Activated CD8-positive, alpha-beta memory T cell treated with anti-CD3 and anti-CD28 coated beads for 48 hours (primary cell): Measurements from ENCODE around the gene BCAP31.
"Not testable (repeated sequence)": the region's sequence is repeated elsewhere in the genome, so short reads cannot be mapped to it uniquely, and the experiment has no call there.

Source experiments
- DNase-seq, 3 experiments: peaks; one replicate each; pipeline ENCODE4 v3.0.0-alpha.2; 2020; ENCODE audit warnings: low read depth in 2 of 3, low spot score in 2 of 3

Gene BCAP31

DNA sequence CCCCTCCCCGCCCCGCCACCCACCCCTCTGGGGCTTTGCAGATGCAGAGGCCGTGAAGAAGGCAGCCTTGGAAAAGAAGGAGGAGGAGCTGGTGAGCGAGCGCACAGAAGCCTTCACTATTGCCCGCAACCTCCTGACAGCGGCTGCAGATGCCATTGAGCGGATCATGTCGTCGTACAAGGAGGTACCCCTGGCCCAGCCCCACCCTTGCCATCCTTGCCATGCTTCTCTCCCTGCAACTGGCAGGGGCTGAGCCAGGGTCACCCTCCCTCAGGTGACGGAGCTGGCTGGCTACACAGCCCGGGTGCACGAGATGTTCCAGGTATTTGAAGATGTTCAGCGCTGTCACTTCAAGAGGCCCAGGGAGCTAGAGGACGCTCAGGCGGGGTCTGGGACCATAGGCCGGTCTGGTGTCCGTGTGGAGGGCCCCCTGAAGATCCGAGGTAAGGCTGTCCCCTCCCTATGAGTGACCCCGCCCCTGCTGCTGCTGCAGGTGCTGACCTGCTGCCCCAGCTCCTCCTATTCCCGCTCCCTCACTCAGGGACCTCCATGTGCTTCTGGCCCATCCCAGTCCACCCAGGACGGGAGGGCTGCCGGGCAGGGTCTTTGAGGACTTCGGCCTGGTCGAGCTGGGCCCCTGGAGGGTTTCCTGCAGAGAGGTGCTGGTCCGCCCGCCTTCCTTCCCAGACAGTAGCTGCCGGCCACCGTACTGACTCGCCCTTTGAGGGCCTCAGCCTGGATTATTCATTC is 12.1 kb upstream of the BCAP31 start:
- DNase-seq: no peak

DNA sequence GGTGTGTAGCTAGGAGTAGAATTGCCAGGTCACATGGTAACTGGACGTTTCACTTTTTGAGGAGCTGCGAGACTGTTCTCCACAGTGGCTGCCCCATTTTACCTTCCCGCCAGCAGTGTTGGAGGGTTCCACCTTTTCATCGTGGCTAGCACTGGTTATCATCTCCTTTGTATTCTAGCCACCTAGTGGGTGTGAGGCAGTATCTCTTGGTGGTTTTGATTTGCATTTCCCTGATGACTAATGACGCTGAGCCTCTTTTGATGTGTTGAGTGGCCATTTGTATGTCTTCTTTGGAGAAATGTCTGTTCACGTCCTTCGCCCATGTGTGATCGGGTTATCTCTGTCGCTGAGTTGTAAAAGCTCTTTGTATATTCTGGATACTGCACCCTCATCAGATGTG is 11.1 kb upstream of the BCAP31 start:
- no peak for DNase-seq

DNA sequence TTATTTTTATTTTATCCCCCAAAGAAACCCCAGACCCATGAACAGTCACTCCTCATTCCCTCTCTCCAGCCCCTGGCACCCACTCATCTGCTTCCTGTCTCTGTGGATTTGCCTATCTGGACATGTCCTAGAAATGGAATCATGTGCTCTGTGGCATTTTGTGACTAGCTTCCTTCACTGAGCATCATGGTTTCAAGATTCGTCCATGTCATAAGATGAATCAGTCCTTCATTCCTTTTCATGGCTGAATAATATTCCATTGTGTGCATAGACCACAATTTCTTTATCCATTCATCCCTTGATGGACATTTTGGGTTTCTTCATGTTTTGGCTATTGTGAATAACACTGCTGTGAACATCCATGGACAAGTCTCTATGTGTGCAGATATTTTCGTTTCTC is 10.7 kb upstream of the BCAP31 start:
- no peak for DNase-seq

DNA sequence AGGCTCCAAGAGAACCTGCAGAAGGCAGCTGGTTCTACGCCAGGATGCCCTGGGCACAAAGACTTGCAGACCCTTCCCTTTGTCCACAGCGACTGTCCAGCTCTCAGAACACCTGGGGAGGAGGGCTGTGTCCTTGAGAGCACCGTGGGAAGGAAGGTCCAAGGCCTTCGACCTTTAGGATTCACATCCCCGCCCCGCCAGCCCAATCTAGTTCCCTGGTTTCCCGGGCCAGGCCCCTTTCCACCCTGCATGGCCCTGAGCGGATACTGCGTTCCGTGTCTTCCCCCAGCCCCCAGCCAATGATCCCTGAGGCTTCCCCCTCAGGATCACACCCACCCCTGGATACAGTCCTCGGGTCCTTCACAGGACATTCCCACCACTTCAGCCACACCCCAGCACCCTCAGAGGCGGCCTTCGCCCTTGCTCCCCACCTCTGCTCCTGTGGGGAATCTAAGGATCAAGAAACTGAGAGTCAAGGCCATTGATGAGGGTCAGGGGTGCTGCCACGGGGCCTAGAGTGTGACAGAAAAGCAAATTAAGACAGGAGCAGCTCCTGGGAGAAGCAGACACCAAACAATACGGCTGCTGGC is 9.6 kb upstream of the BCAP31 start:
- no peak for DNase-seq

DNA sequence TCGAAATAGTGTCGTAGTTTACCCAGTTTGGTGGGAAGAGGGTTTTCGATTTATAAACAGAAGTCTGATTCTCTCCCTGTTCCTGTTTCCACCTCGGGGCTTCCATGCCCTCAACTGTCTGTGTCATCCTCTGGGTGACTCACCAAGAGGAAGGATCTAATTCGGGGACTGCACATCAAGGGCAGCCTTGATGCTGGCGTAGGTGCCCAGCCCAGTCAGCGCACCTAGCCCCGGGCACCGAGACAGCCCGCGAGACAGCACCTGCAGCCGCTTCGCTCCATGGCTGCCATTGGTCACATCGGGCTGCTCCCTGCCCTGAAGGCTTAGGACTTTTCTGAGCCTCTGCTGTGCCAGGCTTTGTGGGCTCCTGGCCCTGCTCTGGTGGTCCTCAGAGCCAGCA is 8.2 kb upstream of the BCAP31 start:
- no peak for DNase-seq

DNA sequence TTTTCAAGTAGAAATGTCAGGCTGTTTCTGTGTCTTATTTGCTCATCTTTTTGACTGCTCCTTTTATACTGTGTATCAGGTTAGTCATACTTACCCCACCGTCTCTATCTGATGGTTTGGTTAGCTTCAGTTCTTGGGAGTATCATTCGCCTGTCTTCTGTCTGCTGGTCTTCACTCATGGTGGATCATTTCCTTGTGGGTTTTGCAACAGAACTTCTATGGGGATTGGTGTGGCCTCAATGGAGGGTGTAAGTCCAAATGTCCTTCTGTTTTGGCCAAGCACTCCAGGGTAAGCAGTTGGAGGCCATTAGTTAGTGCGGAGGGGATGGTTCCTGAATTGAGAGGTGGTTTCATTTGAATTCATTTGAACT is 7.6 kb upstream of the BCAP31 start:
- DNase-seq: no peak

DNA sequence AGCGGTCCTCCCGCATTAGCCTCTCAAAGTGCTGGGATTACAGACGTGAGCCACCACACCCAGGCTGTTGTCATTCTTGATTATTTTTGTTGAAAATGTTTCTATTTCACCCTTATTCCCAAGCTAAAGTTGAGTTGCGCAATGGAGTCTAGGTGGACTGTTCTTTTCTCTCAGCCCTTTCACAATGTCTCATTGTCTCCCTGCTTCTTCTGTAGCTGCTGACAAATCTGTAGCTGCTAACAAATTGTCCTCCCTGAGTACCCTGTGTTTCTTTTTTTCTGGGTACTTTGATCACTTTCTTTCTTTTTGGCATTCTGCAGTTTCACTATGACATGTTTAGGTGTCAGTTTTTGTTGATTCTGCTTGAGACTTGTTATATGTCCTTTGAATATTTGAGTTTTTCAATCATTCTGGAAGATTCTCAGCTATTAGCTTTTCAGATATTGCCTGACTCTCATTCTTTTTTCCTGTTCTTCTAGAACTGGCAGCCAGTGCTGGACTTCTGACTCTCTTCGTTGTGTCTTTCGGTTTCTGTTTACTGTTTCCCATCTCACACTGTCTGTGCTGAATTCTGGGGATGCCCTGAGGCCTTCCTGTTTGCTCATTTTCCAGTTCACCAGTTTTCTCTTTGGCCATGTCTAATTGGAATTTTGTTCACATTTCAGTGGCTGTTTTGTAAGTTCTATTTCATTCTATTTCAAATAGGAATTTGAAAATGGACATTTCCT is 7.1 kb upstream of the BCAP31 start:
- no peak for DNase-seq

DNA sequence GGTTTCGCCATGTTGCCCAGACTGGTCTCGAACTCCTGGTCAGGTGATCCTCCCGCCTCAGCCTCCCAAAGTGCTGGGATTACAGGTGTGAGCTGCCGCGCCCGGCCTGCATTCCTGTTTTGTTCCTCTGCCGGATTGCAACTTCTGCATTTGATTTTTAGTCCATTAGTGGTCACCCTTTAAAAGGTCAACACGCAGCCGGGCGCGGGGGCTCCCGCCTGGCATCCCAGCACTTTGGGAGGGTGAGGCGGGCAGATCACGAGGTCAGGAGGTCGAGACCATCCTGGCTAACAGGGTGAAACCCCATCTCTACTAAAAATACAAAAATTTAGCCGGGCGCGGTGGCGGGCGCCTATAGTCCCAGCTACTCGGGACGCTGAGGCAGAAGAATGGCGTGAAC is 5.9 kb upstream of the BCAP31 start:
- not testable (repeated sequence) for DNase-seq

DNA sequence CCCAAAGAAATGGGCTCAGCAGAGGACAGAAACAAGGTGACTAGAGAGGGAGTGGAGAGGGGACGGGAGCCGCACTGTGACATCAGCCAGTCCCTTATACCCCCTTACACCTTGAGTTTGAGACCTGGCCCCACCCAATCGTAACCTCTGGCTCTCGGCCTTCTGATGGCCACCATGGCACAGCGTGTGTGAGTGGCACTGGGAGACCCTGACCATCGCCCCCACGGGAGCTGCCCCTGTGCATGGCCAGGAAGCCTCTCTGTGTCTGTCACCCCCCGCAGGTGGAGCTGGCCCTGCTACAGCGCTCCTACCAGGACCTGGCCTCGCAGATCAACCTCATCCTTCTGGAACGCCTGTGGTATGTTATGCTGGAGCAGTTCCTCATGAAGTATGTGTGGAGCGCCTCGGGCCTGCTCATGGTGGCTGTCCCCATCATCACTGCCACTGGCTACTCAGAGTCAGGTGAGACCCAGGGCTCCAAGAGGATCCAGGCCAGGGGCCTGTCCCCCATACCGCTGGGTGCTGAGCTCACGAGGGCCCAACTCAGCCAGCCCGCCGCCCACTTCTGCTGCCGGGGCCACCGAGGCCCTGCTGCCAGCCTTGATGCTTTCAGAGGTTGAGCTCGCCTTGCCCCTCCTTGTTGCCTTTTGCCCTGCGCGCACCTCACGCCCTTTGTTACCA is 4.9 kb upstream of the BCAP31 start:
- no peak for DNase-seq

DNA sequence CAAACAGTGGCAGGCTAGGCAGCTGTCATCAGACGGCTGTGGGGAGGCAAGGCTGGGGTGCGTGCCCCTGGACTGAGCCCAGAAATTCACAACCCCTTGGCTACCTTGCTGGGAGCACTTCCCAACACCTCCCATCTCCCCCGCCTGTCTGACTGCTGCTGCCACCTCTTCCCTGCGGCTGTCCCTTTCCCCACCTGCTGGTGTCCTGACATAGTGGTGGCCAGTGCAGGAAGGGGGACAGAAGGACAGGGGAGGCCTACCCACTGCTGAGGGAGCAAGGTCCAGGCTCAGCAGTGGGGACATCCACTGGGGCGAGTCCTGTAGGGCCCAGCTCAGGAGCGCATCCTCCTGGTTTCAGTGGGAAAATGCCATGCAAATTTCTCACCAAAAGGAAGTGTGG is 3.9 kb upstream of the BCAP31 start:
- DNase-seq: no peak

DNA sequence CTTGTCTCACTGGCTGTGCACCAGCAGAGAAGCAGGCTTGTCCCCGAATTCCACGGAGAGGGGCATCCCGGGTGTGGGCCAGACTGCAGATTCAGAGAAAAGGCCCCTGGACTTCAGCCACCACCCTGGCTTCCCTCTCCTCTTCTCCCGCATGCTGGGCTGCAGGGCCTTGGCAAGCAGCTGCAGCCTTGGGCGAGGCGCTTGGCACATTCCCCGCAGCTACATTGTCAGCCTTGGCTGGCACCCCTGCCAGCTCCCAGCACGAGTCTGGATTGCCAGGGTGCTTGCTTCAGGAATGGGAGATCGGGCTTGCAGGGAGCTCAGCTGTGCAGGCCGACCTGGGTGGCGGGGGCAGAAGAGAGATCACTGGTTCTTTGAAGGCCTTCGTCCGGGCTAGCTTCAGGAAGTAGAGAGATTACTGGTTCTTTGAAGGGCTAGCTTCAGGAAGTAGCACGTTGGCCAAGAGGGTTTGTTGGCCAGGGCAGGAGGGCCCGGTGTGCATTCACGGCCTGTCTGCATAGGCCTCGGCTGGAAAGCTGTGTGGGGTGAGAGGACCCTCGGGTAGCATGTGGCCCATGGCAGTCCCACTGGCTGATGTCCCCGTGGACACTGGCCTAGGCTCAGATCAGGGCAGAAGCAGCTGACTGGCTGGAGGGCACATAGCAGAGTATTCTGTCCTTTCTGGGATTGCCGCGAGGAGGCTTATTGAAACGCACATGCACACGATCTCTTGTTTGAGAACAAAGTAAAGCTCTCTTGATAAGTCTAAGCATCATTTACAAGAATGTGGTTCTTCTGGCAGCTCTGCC is 3.1 kb upstream of the BCAP31 start:
- DNase-seq: no peak

DNA sequence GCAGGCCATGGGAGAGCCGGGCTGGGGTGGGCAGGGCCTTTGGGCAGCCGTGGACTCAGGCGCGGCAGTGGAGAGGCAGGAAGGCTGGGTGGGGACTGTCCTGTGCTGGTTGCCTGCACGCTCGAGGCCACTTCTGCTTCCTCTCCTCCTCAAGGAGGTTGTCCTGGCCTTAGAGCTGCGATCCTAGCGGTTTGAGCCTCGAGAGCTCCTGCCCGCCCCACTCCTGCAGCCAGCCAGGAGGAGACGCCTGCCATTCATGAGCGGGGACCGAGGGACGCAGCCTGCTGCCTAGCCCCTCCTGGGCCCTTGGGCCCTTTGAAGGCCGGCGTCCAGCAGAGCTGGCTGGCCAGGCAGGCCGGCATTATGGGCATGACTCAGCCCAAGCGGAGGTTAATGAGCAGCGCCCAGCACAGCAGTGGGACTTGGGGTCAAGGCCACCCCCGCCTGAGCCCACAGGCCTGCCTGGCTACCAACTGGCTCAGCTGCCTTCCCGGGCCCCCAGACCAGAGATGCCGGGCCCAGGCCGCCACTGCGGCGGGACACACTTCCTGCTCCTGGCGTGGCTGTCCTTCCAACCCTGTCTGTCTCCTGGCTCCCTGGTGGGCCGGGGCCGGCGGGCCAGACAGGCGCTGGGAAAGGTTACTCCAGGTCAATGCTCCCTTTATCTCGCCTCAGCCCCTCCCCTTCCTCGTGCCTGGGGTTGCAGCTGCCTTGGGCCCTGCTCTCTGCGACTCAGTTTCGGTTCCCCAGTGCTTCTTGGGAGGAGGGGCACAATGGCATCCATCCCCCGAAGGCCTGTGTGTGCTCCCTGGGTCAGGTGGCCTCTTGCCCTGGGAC is 2.3 kb upstream of the BCAP31 start:
- DNase-seq: no peak

DNA sequence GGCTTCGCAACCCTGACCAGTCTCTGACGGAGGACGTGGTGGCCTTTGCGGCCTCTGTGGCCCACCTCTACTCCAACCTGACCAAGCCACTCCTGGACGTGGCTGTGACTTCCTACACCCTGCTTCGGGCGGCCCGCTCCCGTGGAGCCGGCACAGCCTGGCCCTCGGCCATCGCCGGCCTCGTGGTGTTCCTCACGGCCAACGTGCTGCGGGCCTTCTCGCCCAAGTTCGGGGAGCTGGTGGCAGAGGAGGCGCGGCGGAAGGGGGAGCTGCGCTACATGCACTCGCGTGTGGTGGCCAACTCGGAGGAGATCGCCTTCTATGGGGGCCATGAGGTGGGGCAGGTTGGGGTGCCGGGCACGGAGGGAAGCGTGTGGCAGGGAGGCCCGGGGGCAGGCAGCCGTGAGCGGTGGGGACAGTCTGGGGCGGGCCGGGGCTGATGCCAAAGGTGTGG is 1.7 kb upstream of the BCAP31 start:
- DNase-seq: no peak

DNA sequence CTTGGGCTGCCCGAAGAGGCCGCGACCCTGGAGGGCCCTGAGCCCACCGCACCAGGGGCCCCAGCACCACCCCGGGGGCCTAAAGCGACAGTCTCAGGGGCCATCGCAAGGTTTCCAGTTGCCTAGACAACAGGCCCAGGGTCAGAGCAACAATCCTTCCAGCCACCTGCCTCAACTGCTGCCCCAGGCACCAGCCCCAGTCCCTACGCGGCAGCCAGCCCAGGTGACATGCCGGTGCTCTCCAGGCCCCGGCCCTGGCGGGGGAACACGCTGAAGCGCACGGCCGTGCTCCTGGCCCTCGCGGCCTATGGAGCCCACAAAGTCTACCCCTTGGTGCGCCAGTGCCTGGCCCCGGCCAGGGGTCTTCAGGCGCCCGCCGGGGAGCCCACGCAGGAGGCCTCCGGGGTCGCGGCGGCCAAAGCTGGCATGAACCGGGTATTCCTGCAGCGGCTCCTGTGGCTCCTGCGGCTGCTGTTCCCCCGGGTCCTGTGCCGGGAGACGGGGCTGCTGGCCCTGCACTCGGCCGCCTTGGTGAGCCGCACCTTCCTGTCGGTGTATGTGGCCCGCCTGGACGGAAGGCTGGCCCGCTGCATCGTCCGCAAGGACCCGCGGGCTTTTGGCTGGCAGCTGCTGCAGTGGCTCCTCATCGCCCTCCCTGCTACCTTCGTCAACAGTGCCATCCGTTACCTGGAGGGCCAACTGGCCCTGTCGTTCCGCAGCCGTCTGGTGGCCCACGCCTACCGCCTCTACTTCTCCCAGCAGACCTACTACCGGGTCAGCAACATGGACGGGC is 1.0 kb upstream of the BCAP31 start:
- no peak for DNase-seq

DNA sequence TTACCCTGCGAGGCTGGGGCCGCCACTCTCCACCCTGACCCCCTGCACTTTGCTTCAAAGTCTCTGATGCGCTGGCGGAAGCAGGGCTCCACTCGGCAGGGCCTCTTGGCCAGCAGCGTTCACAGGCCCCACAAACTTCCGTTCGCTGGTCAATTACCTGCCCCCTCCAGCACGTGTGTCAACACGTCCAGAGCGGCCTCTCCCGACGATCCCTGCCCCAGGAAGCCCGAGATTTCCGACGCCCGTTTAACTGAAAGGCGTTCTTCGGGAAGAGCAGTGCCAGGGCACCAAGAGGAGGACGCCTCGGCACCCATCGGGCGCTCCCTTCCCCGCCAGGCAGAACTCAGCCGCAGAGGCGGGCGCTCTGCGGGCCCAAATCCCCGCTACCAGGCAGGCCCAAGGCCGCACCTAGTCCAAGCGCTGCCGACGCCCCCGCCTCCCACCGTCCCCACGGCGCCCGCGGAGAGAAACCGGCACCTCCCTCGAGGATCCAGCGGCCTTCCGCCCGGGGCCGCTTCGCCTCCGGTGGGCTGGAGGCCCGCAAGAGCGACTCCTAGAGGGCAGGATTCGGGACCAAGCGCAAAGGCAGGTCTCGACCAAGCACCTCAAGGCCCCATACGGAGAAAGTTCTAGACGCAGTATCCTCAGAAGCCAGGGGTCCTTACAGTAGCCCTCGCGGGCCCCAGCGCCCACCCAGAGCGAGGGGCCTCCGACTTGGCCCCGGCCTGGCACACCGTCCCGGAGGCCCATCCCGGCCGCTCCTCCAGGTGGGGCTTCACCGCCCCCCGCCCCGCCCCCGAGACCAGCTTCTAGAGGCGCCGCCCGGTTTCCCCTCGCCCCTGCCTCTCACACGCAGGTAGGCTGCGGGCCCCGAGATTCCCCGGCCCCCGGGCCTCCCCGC is 586 bp downstream of the BCAP31 start:
- DNase-seq: peak in 1 of 3 experiments; percentile 25

DNA sequence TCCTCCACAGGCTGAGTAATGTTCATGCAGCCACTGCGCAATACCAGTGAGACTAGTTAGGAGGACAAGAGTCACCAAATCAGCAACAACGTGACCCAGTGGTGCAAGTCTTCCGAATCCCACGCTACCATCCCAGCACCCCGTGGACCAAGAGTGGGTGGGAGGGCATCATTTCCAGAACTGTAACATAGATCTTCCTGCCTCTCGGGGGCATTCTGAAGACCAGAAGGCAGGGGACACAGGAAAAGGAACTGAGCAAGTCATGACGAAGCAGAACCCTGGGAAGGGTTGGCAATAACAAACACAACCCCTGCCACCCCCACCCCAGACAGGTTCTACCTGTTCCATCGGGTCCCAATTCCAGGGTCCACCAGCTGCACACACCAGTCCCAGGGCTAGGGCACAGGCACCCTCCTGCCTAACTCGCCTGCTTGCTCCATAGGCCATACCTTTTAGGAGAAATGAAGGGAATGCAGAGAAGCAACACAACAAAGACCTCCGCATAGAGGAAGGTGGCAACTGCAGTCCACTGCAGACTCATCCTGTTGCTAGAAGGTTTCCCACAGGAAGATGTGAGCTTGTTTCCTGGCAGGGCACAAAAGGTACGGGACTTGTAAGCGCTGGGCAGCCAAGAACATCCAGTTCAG is 1.4 kb downstream of the BCAP31 start:
- DNase-seq: no peak

DNA sequence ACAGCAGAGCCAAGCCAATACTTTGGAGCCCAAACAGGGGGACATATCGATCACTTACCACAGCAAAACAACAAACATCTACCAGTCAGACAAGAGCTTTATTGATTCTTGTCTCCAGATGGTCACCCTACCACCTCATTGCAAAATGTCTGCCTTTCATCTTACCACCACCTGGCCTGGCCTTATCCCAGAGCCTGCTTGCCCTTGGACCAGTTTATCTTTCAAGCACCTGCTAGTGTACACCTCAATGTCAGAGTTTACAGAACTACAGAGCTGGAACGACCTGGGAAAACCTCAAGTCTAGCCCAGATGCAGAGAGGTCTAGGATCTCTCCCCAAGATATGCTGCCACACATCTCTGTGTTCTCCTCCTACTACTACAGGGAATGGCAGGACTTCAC is 4.5 kb downstream of the BCAP31 start:
- no peak for DNase-seq

DNA sequence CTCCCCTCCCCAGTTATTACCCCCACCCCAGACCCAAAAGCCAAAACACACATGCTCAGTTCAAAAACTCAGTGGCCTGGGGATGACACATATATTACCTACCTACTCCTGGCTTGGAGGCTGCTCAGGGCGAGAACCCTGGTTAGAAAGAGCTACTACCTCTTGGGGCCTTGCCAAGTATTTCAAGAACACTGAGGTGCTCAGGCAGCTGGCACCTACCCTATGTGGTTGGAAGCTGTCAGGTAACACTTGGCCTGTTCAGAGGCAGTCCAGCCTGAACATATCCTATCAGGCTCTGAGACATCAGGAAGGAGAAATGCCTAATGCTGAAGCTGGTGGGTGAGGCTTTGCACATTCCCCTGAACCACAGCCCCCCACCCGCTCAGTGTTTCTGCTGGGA is 4.9 kb downstream of the BCAP31 start:
- DNase-seq: no peak
